ENCODE measurements around the gene RNF220.

The RNF220 gene

GRCh38 chr1:44590475-44590874 lies 185.4 kb downstream of the RNF220 start:
- no peak for DNase-seq

- DNase-seq: no peak
Observed at GRCh38 chr1:44591381-44591780, 186.3 kb downstream of the RNF220 start.

GRCh38 chr1:44592208-44593145 lies 187.4 kb downstream of the RNF220 start:
- DNase-seq: no peak

GRCh38 chr1:44594353-44594752 lies 189.3 kb downstream of the RNF220 start:
- DNase-seq: no peak

- peak; percentile 46 for DNase-seq
Observed at GRCh38 chr1:44594871-44595735, 190.0 kb downstream of the RNF220 start.

GRCh38 chr1:44596511-44596910 lies 191.5 kb downstream of the RNF220 start:
- no peak for DNase-seq

- no peak for DNase-seq
Observed at GRCh38 chr1:44598167-44598566, 193.1 kb downstream of the RNF220 start.

- DNase-seq: no peak
Observed at GRCh38 chr1:44602634-44603628, 197.9 kb downstream of the RNF220 start.

GRCh38 chr1:44603718-44604117 lies 198.7 kb downstream of the RNF220 start:
- no peak for DNase-seq

- DNase-seq: no peak
Observed at GRCh38 chr1:44604157-44604955, 199.3 kb downstream of the RNF220 start.

- peak; percentile 63 for DNase-seq
Observed at GRCh38 chr1:44605914-44606615, 201.0 kb downstream of the RNF220 start.

- no peak for DNase-seq
Observed at GRCh38 chr1:44606701-44607281, 201.7 kb downstream of the RNF220 start.

GRCh38 chr1:44608141-44608540 lies 203.1 kb downstream of the RNF220 start:
- no peak for DNase-seq

GRCh38 chr1:44609412-44609767 lies 204.3 kb downstream of the RNF220 start:
- DNase-seq: peak; percentile 28

- DNase-seq: no peak
Observed at GRCh38 chr1:44609768-44610526, 204.9 kb downstream of the RNF220 start.

- DNase-seq: no peak
Observed at GRCh38 chr1:44610527-44611148, 205.6 kb downstream of the RNF220 start.

- DNase-seq: no peak
Observed at GRCh38 chr1:44611419-44611818, 206.4 kb downstream of the RNF220 start.

- no peak for DNase-seq
Observed at GRCh38 chr1:44611866-44612265, 206.8 kb downstream of the RNF220 start.

GRCh38 chr1:44613941-44614340 lies 208.9 kb downstream of the RNF220 start:
- no peak for DNase-seq
